ENCODE measurements around the gene AQP3. TPM values are rescaled to one million over a fixed set of nuclear protein-coding genes. Genes with fewer than 3 reads are reported as not detected.
A peak's percentile ranks its signal among the peaks of the same experiment; 100 is the strongest.

The AQP3 gene
- total and polyA plus RNA-seq, 9 of the 15 experiments (the other 6 are each of a cell fraction or from before 2014, with no cell fraction given): 4.2 to 31.5 (median 17.6) TPM

DNA sequence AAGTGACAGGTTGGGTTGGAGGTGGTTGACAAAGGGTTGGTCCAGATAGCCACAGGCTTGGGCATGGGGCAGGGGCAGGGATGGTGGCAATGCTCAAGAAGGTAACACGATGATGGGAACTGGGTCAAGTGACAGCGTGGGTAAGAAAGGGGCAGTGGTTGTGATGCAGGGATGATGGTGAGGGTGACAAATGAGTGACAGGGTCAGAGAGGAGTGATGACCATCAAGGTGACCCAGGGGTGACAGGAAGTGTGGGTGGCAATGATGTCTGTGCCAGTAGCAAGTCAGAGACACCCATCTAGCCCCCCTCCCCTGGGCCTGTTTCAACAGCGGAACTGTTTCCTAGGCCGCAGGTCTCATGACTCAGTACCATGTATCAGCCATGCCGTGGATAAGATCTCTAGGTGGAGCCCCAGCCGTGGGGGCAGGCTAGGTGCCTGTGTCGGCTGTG is 20.5 kb downstream of the AQP3 start (continued):
- TF ChIP-seq GABPB2 (CRISPR knock-in tag; conservative IDR thresholded peaks at IDR 0.05) (no peak), SRSF9 (IDR thresholded peaks at IDR 0.05; ENCODE audit: borderline replicate concordance, low read depth, low read length) (no peak), KDM2B (CRISPR knock-in tag; IDR thresholded peaks at IDR 0.05) (no peak), NCOR1 (IDR thresholded peaks at IDR 0.05) (no peak), NR2C2 (CRISPR knock-in tag; IDR thresholded peaks at IDR 0.05) (no peak), NR2C2 (tag; IDR thresholded peaks at IDR 0.05) (peak; percentile 72; the same call in 1 of the 2 replicates), RAD51 (IDR thresholded peaks at IDR 0.05; ENCODE audit: borderline replicate concordance, low read depth) (no peak), HDAC8 (tag; IDR thresholded peaks at IDR 0.05) (no peak), OTX1 (CRISPR knock-in tag; IDR thresholded peaks at IDR 0.05) (no peak), PTRF (tag; IDR thresholded peaks at IDR 0.05) (no peak)
- TF ChIP-seq, protein P1, sequence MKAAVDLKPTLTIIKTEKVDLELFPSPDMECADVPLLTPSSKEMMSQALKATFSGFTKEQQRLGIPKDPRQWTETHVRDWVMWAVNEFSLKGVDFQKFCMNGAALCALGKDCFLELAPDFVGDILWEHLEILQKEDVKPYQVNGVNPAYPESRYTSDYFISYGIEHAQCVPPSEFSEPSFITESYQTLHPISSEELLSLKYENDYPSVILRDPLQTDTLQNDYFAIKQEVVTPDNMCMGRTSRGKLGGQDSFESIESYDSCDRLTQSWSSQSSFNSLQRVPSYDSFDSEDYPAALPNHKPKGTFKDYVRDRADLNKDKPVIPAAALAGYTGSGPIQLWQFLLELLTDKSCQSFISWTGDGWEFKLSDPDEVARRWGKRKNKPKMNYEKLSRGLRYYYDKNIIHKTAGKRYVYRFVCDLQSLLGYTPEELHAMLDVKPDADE (conservative IDR thresholded peaks at IDR 0.05; ENCODE audit: control insufficient read depth, low read depth, low read length): no peak

DNA sequence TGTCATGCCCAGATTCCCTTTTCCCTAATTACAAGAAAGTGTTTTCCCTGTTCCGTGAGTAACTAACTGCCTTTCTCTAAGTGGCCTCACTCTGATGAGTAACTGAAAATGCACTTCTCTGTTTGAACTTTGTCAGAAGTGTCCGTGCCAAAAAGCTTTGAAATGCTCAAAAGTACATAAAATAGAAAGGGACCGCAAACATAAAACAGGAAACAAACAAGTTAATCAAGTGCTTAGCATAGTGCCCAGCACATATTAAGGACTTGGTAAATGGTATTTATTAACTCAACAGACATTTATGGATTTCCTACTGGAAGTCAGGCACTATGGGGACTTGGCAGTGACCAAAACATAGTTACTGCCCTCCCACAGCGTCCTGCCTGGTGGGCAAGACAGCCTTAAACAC is 22.3 kb downstream of the AQP3 start:
- Histone ChIP-seq H3K4me3 (no peak overlapping the region), H3K27me3 (ENCODE audit: control insufficient read depth in 2 of 2, insufficient read depth in 2 of 2, low read length in 2 of 2) (no peaks in the 10 kb centered on the region), H3K79me2 (ENCODE audit: control insufficient read depth, insufficient read depth, low read length) (no peaks in the 10 kb centered on the region), H3K36me3 (ENCODE audit: control insufficient read depth, insufficient read depth, low read length) (no peaks in the 10 kb centered on the region), H3K9ac (ENCODE audit: insufficient read depth in 1 of 2, low read depth in 2 of 2, low read length in 2 of 2) (no peak overlapping the region), H3K9me1 (ENCODE audit: control insufficient read depth, insufficient read depth, low read length) (no peaks in the 10 kb centered on the region), H3K9me3 (replicated peaks; ENCODE audit: control insufficient read depth, insufficient read depth, low read depth, low read length) (no peaks in the 10 kb centered on the region), H3K4me1 (replicated peaks in 1 of 2; ENCODE audit: control insufficient read depth in 2 of 2, insufficient read depth in 2 of 2, low read length in 2 of 2) (peaks cover 11 to 14% of the 10 kb centered on the region in 2 experiments; a peak in 4 of 5 replicates), H4K20me1 (replicated peaks; ENCODE audit: control insufficient read depth, insufficient read depth, low read length) (no peaks in the 10 kb centered on the region), H2AFZ (ENCODE audit: low read depth, low read length) (no peak overlapping the region), H3K4me2 (ENCODE audit: insufficient read depth, low read length) (no peak overlapping the region), H3K27ac (ENCODE audit: extremely low read depth, low read depth, low read length) (no peak overlapping the region)
- TF ChIP-seq BRD9 (IDR thresholded peaks at IDR 0.05; ENCODE audit: low read depth, partially characterized antibody) (no peak), POLR2AphosphoS2 (IDR thresholded peaks at IDR 0.05; ENCODE audit: low read length) (no peak)
- in situ Hi-C loops (cut with MboI) (no loop called here), intact Hi-C loops (cut with micrococcal nuclease) (no loop called here)
- no TSS peak for BruUV-seq (replicated peaks)
- ChIA-PET CTCF (ENCODE audit: low intra/inter-chr PET ratio) (no interaction called here), POLR2A (no interaction called here)
- no peak for FAIRE-seq
- 87% methylated on average over 3 of the region's 4 CpGs for WGBS (ENCODE audit: insufficient coverage, low coverage, missing lambda C conversion rate)
- DNase-seq (ENCODE audit: extremely low read depth in 1 of 4, low spot score in 3 of 4): no peak
- no peak for ATAC-seq

All from K562 (cell line).